PFSK-1 (cell line): ENCODE data around the gene IL10.

Source experiments
- POLR2AphosphoS5 ChIP-seq: IDR thresholded peaks from 2 replicates; pipeline ENCODE4 v1.6.1; 2012; ENCODE audit warnings: low read depth, mild to moderate bottlenecking, control low read depth, low read length, moderate library complexity
- REST ChIP-seq, 2 experiments: IDR thresholded peaks; 2 replicates each; pipeline versions ENCODE4 v1.6.1 to v1.8.0; 2011 to 2012; ENCODE audit warnings: low read depth in 2 of 2, low read length in 2 of 2, control low read depth in 1 of 2, inconsistent platforms in 1 of 2, mild to moderate bottlenecking in 1 of 2, moderate library complexity in 1 of 2; ENCODE audit not compliant: insufficient read depth in 1 of 2
- TAF1 ChIP-seq: IDR thresholded peaks from 2 replicates; pipeline ENCODE4 v1.6.1; 2012; ENCODE audit warnings: low read length, control low read depth, borderline replicate concordance; ENCODE audit not compliant: insufficient read depth

GRCh38 chr1:206801467-206801866, 29.2 kb upstream of the IL10 start:
- TF ChIP-seq TAF1, result no peak
- TF ChIP-seq REST (IDR thresholded peaks at IDR 0.05; ENCODE audit: insufficient read depth in 1 of 2, low read depth in 2 of 2, low read length in 2 of 2), result no peak
- no peak for TF ChIP-seq POLR2AphosphoS5
